Measurements from ENCODE around the gene COL26A1.

DNA sequence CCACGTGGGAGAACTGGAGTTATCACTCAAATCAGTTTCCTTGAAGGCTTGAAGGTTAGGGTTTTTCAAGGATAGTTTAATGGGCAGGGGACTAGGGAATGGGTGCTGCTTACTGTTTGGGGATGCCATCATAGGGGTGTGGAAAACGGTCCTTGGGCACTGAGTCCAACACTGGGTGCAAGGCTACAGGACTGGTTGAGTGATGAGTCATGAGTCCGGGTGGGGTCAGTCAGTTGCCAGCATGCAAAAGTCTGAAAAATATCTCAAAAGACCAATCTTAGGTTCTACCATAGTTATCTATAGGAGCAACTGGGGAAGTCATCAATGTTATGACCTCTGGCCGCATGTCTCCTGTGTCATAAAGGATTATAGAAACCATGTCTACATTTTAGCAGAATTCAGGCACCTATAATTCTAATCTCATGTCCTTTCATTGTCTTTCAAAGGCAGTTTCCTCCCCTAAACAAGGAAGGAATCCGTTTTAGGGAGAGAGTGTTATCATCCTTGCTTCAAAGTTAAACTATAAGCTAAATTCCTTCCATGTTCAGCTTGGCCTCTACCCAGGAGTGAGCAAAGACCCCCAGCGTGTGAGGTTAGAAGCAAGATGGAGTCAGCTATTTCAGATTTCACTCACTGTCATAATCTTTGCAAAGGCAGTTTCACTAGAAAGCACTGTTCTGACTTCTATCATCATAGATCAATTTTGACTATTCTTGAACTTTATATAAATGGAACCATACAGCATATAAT lies 94.5 kb downstream of the COL26A1 start:
- TF ChIP-seq, protein P1, sequence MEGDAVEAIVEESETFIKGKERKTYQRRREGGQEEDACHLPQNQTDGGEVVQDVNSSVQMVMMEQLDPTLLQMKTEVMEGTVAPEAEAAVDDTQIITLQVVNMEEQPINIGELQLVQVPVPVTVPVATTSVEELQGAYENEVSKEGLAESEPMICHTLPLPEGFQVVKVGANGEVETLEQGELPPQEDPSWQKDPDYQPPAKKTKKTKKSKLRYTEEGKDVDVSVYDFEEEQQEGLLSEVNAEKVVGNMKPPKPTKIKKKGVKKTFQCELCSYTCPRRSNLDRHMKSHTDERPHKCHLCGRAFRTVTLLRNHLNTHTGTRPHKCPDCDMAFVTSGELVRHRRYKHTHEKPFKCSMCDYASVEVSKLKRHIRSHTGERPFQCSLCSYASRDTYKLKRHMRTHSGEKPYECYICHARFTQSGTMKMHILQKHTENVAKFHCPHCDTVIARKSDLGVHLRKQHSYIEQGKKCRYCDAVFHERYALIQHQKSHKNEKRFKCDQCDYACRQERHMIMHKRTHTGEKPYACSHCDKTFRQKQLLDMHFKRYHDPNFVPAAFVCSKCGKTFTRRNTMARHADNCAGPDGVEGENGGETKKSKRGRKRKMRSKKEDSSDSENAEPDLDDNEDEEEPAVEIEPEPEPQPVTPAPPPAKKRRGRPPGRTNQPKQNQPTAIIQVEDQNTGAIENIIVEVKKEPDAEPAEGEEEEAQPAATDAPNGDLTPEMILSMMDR (IDR thresholded peaks at IDR 0.05 in 4 of 5, conservative IDR thresholded peaks at IDR 0.05 in 1 of 5) = no peak
- TF ChIP-seq POLR2A (IDR thresholded peaks at IDR 0.05) = no peak

Measured in gastrocnemius medialis (tissue), 4 donors.